Esophagus mucosa (tissue), 1 donor: ENCODE measurements around the gene CDK18. TPM values are rescaled to one million over a fixed set of nuclear protein-coding genes. Genes with fewer than 3 reads are reported as not detected.

Source experiments
- ATAC-seq: fragments of 200-7000 bp; cut with Tn5 transposase; one replicate; pipeline ENCODE4 v1.9.1; 2020
- total RNA-seq: library from RNA; stranded (reverse); gene quantifications from one replicate; pipeline ENCODE4 v1.2.4, GENCODE V29; 2023
- donor health status: DM: yes; HTN: yes; CAD: no.

The CDK18 gene
- total RNA-seq, 1 donor from 2014 or later: 3.5 TPM

GRCh38 chr1:205505791-205506190, 1.3 kb downstream of the CDK18 start:
- peak; percentile 54 for ATAC-seq

- no peak for ATAC-seq
Observed at GRCh38 chr1:205506409-205507200, 2.1 kb downstream of the CDK18 start.

GRCh38 chr1:205508227-205508714, 3.8 kb downstream of the CDK18 start:
- no peak for ATAC-seq

GRCh38 chr1:205510308-205510950, 6.0 kb downstream of the CDK18 start:
- ATAC-seq: no peak

- ATAC-seq: no peak
Observed at GRCh38 chr1:205510951-205511330, 6.5 kb downstream of the CDK18 start.

GRCh38 chr1:205512059-205513045, 7.9 kb downstream of the CDK18 start:
- no peak for ATAC-seq

- no peak for ATAC-seq
Observed at GRCh38 chr1:205513774-205514173, 9.3 kb downstream of the CDK18 start.

- ATAC-seq: no peak
Observed at GRCh38 chr1:205514211-205515142, 10.0 kb downstream of the CDK18 start.

- ATAC-seq: no peak
Observed at GRCh38 chr1:205515781-205516253, 11.3 kb downstream of the CDK18 start.

GRCh38 chr1:205516362-205516761, 11.9 kb downstream of the CDK18 start:
- no peak for ATAC-seq

GRCh38 chr1:205517288-205517687, 12.8 kb downstream of the CDK18 start:
- no peak for ATAC-seq

GRCh38 chr1:205517763-205518162, 13.3 kb downstream of the CDK18 start:
- ATAC-seq: no peak

- no peak for ATAC-seq
Observed at GRCh38 chr1:205518661-205519540, 14.4 kb downstream of the CDK18 start.

GRCh38 chr1:205519541-205520131, 15.2 kb downstream of the CDK18 start:
- ATAC-seq: no peak

GRCh38 chr1:205520709-205521108, 16.2 kb downstream of the CDK18 start:
- ATAC-seq: no peak

- no peak for ATAC-seq
Observed at GRCh38 chr1:205521686-205522085, 17.2 kb downstream of the CDK18 start.

GRCh38 chr1:205522692-205523091, 18.2 kb downstream of the CDK18 start:
- ATAC-seq: no peak

- no peak for ATAC-seq
Observed at GRCh38 chr1:205523261-205523890, 18.9 kb downstream of the CDK18 start.
